GM12864 (cell line): ENCODE measurements around the gene CLMN.
A peak's percentile ranks its signal among the peaks of the same experiment; 100 is the strongest.

Source experiments
- DNase-seq: peaks from one replicate; pipeline ENCODE4 v3.0.0-alpha.2; 2011; ENCODE audit warnings: low read depth
- H3K4me3 ChIP-seq: 2 replicates; pipeline ENCODE4 v1.5.1; 2011; ENCODE audit warnings: mild to moderate bottlenecking, low read depth, low read length, control low read depth
- CTCF ChIP-seq: IDR thresholded peaks from 2 replicates; pipeline ENCODE4 v1.5.1; 2011; ENCODE audit warnings: low read depth, mild to moderate bottlenecking, moderate library complexity, low read length, control low read depth, inconsistent platforms; ENCODE audit errors: missing control alignments

The CLMN gene

DNA sequence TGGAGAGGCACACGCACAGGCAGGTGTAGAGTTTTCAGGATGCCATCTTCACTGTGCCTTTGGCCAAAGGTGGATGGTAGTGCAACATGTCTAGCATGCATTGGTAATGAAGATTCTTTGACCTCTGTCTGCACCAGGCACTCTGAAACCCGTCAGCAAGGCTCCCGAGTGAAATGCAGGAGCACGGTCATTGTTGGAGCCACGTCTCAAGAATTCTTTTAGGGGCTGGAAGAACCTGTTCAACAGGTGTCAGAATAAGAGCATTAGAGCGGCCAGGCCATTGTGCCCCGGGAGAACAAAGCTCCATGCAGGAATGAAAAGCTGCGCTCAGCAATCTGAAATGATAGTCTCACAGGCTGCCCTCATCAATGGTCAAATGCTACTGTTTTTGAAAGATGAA, 122.2 kb downstream of the CLMN start:
- no peak for TF ChIP-seq CTCF
- DNase-seq = no peak
- no peak overlapping the region for H3K4me3 ChIP-seq

GRCh38 chr14:95196826-95197545, 122.7 kb downstream of the CLMN start:
- TF ChIP-seq CTCF = no peak
- DNase-seq = no peak
- H3K4me3 ChIP-seq = no peak overlapping the region

DNA sequence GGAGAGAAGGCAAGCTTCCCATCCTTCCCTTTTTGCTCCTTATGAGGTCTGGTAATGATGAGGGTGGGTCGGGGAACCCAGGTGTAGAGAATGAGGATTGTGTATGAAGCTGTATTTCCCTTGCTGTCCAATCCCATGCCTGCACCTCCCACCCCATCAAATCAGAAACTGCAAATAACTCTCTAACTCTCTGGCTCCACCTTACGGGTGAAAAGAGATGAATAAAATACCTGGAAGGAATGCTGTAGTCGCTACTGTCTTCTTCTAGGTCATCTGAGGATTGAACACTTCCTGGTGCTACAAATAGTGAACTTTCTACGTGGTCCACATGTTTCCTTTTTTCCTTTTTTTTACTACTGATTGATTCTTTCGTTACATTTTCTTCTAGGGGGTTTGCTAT, 123.4 kb downstream of the CLMN start:
- no peak for DNase-seq
- no peak overlapping the region for H3K4me3 ChIP-seq
- TF ChIP-seq CTCF = peak; percentile 38

GRCh38 chr14:95195031-95195430, 124.7 kb downstream of the CLMN start:
- no peak overlapping the region for H3K4me3 ChIP-seq
- no peak for TF ChIP-seq CTCF
- no peak for DNase-seq

DNA sequence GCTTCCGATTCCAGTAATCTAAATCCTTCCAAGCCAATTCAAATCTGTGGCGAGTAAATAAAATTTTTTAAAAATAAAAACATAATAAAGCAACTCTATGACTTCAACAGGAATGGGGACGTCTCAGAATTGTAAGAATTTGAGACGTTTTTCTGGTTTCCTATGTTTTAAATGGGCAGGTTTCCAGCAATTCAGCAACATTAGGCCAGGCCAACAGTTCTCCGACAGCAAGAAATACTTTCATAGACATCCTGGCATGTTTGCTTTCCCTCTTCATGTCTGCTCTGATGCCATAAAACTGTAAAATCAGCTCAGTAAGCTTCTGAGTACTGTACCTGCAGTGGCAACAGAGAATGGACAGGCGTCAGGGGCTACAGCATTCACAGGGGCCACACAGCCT, 126.6 kb downstream of the CLMN start:
- no peak for DNase-seq
- no peak overlapping the region for H3K4me3 ChIP-seq
- no peak for TF ChIP-seq CTCF

DNA sequence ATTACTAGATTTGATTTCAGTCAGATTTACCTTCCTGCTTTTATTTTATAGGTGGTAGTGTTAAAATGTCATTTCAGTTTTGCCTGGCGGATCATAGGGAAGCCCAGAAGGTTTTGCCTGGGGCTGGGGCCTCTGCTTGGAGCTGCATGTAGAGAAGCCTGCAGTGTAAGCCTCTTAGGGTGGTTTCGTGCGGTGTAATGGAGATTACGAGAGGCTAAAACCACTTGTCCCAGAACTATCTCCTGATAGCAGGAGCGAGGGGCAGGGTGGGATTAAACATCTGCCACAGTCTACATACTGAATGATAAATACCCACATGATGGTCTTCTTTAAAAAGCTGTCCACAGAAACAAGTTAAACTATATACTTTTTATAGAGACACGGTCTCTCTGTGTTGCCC, 127.4 kb downstream of the CLMN start:
- no peak for DNase-seq
- H3K4me3 ChIP-seq = no peak overlapping the region
- no peak for TF ChIP-seq CTCF
